GM23338 (cell line): ENCODE data around the gene GAB2. TPM values are rescaled to one million over a fixed set of nuclear protein-coding genes. Genes with fewer than 3 reads are reported as not detected.
A peak's percentile ranks its signal among the peaks of the same experiment; 100 is the strongest.

Experiments
- ATAC-seq: fragments of 200-7000 bp; cut with Tn5 transposase; 3 replicates; pipeline ENCODE4 v1.9.1; 2020
- DNase-seq: peaks from one replicate; pipeline ENCODE4 v3.0.0-alpha.2; 2015; ENCODE audit warnings: low spot score
- H2AFZ ChIP-seq: fragments of 200-600 bp; sonication (generic); 2 replicates; pipeline ENCODE4 v1.8.0; 2016; ENCODE audit warnings: antibody characterized with exemption, mild to moderate bottlenecking, moderate library complexity
- H3F3A ChIP-seq: fragments of 200-600 bp; sonication (generic); replicated peaks from 2 replicates; pipeline ENCODE4 v1.8.0; 2017; ENCODE audit warnings: antibody characterized with exemption, mixed run types, low read depth
- H3K27ac ChIP-seq: fragments of 200-600 bp; sonication (generic); 2 replicates; pipeline ENCODE4 v1.6.1; 2016; ENCODE audit warnings: low read depth
- H3K27me3 ChIP-seq: fragments of 200-600 bp; sonication (generic); 2 replicates; pipeline ENCODE4 v1.8.0; 2016; ENCODE audit warnings: mild to moderate bottlenecking, mixed run types, moderate library complexity; ENCODE audit not compliant: insufficient read depth
- H3K36me3 ChIP-seq: fragments of 200-600 bp; sonication (generic); 2 replicates; pipeline ENCODE4 v1.8.0; 2016; ENCODE audit warnings: mild to moderate bottlenecking; ENCODE audit not compliant: insufficient read depth
- H3K4me1 ChIP-seq: fragments of 200-600 bp; sonication (generic); 2 replicates; pipeline ENCODE4 v1.8.0; 2016; ENCODE audit warnings: mild to moderate bottlenecking, moderate library complexity; ENCODE audit not compliant: insufficient read depth
- H3K4me2 ChIP-seq: fragments of 200-600 bp; sonication (generic); 2 replicates; pipeline ENCODE4 v1.7.1; 2017; ENCODE audit warnings: mixed run types
- H3K4me3 ChIP-seq: fragments of 200-600 bp; sonication (generic); 2 replicates; pipeline ENCODE4 v1.6.1; 2016; ENCODE audit warnings: mixed run types
- H3K79me2 ChIP-seq: fragments of 200-600 bp; sonication (generic); replicated peaks from 2 replicates; pipeline ENCODE4 v1.8.0; 2017; ENCODE audit warnings: mild to moderate bottlenecking; ENCODE audit not compliant: insufficient read depth
- H3K9me2 ChIP-seq: fragments of 200-600 bp; sonication (generic); 2 replicates; pipeline ENCODE4 v1.8.0; 2017; ENCODE audit not compliant: insufficient read depth
- H4K20me1 ChIP-seq: fragments of 200-600 bp; sonication (generic); replicated peaks from 2 replicates; pipeline ENCODE4 v1.8.0; 2017; ENCODE audit warnings: mild to moderate bottlenecking; ENCODE audit not compliant: insufficient read depth
- H3K27ac Mint-ChIP-seq: 2 replicates; pipeline ENCODE4 v1.8.0; 2020; ENCODE audit warnings: inconsistent platforms, mild to moderate bottlenecking, moderate library complexity, mixed read lengths
- H3K27me3 Mint-ChIP-seq: 3 replicates; pipeline ENCODE4 v1.8.0; 2022; ENCODE audit warnings: low read depth, mild to moderate bottlenecking, moderate library complexity, mixed read lengths, inconsistent platforms; ENCODE audit not compliant: insufficient read depth, poor library complexity
- H3K36me3 Mint-ChIP-seq: 3 replicates; pipeline ENCODE4 v1.8.0; 2021; ENCODE audit warnings: low read depth, mild to moderate bottlenecking, inconsistent platforms, moderate library complexity, mixed read lengths
- H3K4me1 Mint-ChIP-seq: 3 replicates; pipeline ENCODE4 v1.8.0; 2020; ENCODE audit warnings: mild to moderate bottlenecking, inconsistent platforms, mixed read lengths
- H3K4me3 Mint-ChIP-seq: 3 replicates; pipeline ENCODE4 v1.8.0; 2021; ENCODE audit warnings: moderate library complexity, mild to moderate bottlenecking, inconsistent platforms, mixed read lengths
- H3K9me3 Mint-ChIP-seq: 3 replicates; pipeline ENCODE4 v1.8.0; 2020; ENCODE audit warnings: moderate library complexity, mild to moderate bottlenecking, inconsistent platforms, mixed read lengths
- CREB1 ChIP-seq: fragments of 250-450 bp; sonication (Bioruptor Pico); IDR thresholded peaks from 2 replicates; pipeline ENCODE4 v1.5.0; 2020; ENCODE audit warnings: low read depth, mild to moderate bottlenecking, moderate library complexity
- ETS1 ChIP-seq: IDR thresholded peaks from 2 replicates; pipeline ENCODE4 v1.6.1; 2016; ENCODE audit warnings: antibody characterized with exemption
- EZH2 ChIP-seq: fragments of 200-600 bp; sonication (generic); IDR thresholded peaks from one replicate; pipeline ENCODE4 v1.8.0; 2017; ENCODE audit warnings: antibody characterized with exemption, mild to moderate bottlenecking, low read depth; ENCODE audit not compliant: unreplicated experiment
- EZH2phosphoT487 ChIP-seq: fragments of 200-600 bp; sonication (generic); IDR thresholded peaks from one replicate; pipeline ENCODE4 v1.8.1; 2018; ENCODE audit warnings: antibody characterized with exemption; ENCODE audit not compliant: unreplicated experiment
- NANOG ChIP-seq: IDR thresholded peaks from 2 replicates; pipeline ENCODE4 v1.6.1; 2016; ENCODE audit warnings: antibody characterized with exemption, borderline replicate concordance
- POLR2AphosphoS5 ChIP-seq: IDR thresholded peaks from 2 replicates; pipeline ENCODE4 v1.6.1; 2016; ENCODE audit warnings: antibody characterized with exemption, low read depth
- STAT1 ChIP-seq: IDR thresholded peaks from one replicate; pipeline ENCODE4 v1.6.1; 2016; ENCODE audit warnings: antibody characterized with exemption; ENCODE audit not compliant: unreplicated experiment
- ZNF114 ChIP-seq: fragments of 250-450 bp; sonication (Bioruptor Pico); IDR thresholded peaks from 2 replicates; pipeline ENCODE4 v1.5.0; 2020; ENCODE audit warnings: mild to moderate bottlenecking, moderate library complexity
- ZNF331 ChIP-seq: fragments of 250-450 bp; sonication (Bioruptor Pico); IDR thresholded peaks from 2 replicates; pipeline ENCODE4 v1.5.0; 2020; ENCODE audit warnings: low read depth, mild to moderate bottlenecking, moderate library complexity
- ZNF462 ChIP-seq: fragments of 250-450 bp; sonication (Bioruptor Pico); IDR thresholded peaks from 2 replicates; pipeline ENCODE4 v1.5.0; 2020; ENCODE audit warnings: mild to moderate bottlenecking, moderate library complexity
- polyA plus RNA-seq: library from polyadenylated mRNA; unstranded; fragments of >200 nt; fragmentation: Nextera tagmentation; extraction: Ambion mirVana; gene quantifications from 2 replicates; pipeline ENCODE4 v1.2.1, GENCODE V29; 2016
- total RNA-seq: library from RNA; depleted of rRNA; stranded (reverse); fragments of >200 nt; shearing (Covaris generic); gene quantifications from 2 replicates; pipeline ENCODE4 v1.2.3, GENCODE V29; 2014
- TF ChIP-seq, protein P1 (sequence below): IDR thresholded peaks from one replicate; pipeline ENCODE4 v1.6.1; 2018; ENCODE audit warnings: antibody characterized with exemption; ENCODE audit not compliant: unreplicated experiment

Gene GAB2
- total and polyA plus RNA-seq, 2 experiments from 2014 or later = 2.0 to 10.8 TPM

DNA sequence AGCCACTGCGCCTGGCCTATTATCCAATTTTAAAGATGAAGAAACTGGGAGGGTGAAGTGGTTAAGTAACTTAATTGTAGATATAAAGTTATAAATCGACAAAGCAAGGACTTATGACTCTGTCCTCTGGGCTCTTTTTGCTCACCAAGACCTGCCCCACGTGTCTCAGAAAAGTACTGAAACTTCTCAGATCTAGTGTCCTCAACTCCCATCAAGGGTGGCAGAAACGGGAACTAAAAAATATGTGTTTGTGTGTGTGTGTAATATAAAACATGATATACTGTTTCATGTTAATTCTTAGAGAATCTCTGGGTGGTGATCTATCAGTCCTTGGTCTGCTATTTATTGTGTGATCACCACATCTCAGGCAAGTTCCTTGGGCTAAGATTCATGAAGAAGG, 104.9 kb downstream of the GAB2 start (continued):
- TF ChIP-seq ZNF331 (no peak), CREB1 (CRISPR knock-in tag) (no peak), NANOG (no peak), POLR2AphosphoS5 (no peak), ZNF114 (no peak), EZH2phosphoT487 (no peak)

- no peaks in the 10 kb centered on the region for H3K36me3 ChIP-seq
- H4K20me1 ChIP-seq = no peaks in the 10 kb centered on the region
- H3K9me2 ChIP-seq = 0 out of 2 replicates have a peak, but pooled peaks cover 2% of the 10 kb centered on the region
- no peak overlapping the region for H3K4me3 ChIP-seq
- H3F3A ChIP-seq = no peaks in the 10 kb centered on the region
- H3K4me1 ChIP-seq = no peaks in the 10 kb centered on the region
- no peak overlapping the region for H3K4me2 ChIP-seq
- peak; percentile 29; the same call in 1 of the 3 replicates for ATAC-seq
- Mint-ChIP-seq H3K27ac (no peak overlapping the region), H3K4me3 (no peak overlapping the region), H3K9me3 (peaks cover 4% of the 10 kb centered on the region; the same call in 1 of the 3 replicates), H3K36me3 (no peaks in the 10 kb centered on the region), H3K4me1 (peaks cover 3% of the 10 kb centered on the region; the same call in 2 of the 3 replicates), H3K27me3 (peaks cover 2% of the 10 kb centered on the region)
- DNase-seq = no peak
- H2AFZ ChIP-seq = no peak overlapping the region
- no peaks in the 10 kb centered on the region for H3K79me2 ChIP-seq
- no peaks in the 10 kb centered on the region for H3K27me3 ChIP-seq
- no peak overlapping the region for H3K27ac ChIP-seq
- no peak for TF ChIP-seq ETS1
- TF ChIP-seq, protein P1, sequence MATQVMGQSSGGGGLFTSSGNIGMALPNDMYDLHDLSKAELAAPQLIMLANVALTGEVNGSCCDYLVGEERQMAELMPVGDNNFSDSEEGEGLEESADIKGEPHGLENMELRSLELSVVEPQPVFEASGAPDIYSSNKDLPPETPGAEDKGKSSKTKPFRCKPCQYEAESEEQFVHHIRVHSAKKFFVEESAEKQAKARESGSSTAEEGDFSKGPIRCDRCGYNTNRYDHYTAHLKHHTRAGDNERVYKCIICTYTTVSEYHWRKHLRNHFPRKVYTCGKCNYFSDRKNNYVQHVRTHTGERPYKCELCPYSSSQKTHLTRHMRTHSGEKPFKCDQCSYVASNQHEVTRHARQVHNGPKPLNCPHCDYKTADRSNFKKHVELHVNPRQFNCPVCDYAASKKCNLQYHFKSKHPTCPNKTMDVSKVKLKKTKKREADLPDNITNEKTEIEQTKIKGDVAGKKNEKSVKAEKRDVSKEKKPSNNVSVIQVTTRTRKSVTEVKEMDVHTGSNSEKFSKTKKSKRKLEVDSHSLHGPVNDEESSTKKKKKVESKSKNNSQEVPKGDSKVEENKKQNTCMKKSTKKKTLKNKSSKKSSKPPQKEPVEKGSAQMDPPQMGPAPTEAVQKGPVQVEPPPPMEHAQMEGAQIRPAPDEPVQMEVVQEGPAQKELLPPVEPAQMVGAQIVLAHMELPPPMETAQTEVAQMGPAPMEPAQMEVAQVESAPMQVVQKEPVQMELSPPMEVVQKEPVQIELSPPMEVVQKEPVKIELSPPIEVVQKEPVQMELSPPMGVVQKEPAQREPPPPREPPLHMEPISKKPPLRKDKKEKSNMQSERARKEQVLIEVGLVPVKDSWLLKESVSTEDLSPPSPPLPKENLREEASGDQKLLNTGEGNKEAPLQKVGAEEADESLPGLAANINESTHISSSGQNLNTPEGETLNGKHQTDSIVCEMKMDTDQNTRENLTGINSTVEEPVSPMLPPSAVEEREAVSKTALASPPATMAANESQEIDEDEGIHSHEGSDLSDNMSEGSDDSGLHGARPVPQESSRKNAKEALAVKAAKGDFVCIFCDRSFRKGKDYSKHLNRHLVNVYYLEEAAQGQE = no peak
- no peak for TF ChIP-seq ZNF114
- no peak for TF ChIP-seq ZNF462 (CRISPR knock-in tag)
- no peak for TF ChIP-seq CREB1 (CRISPR knock-in tag)
- no peak for TF ChIP-seq POLR2AphosphoS5
- no peak for TF ChIP-seq STAT1
- no peak for TF ChIP-seq NANOG
- no peak for TF ChIP-seq EZH2phosphoT487
- TF ChIP-seq EZH2 = no peak
- no peak for TF ChIP-seq ZNF331
Observed at GRCh38 chr11:78311702-78312371, 105.8 kb downstream of the GAB2 start.
